Measurements from ENCODE around the gene SLC6A18.

SLC6A18 gene

DNA sequence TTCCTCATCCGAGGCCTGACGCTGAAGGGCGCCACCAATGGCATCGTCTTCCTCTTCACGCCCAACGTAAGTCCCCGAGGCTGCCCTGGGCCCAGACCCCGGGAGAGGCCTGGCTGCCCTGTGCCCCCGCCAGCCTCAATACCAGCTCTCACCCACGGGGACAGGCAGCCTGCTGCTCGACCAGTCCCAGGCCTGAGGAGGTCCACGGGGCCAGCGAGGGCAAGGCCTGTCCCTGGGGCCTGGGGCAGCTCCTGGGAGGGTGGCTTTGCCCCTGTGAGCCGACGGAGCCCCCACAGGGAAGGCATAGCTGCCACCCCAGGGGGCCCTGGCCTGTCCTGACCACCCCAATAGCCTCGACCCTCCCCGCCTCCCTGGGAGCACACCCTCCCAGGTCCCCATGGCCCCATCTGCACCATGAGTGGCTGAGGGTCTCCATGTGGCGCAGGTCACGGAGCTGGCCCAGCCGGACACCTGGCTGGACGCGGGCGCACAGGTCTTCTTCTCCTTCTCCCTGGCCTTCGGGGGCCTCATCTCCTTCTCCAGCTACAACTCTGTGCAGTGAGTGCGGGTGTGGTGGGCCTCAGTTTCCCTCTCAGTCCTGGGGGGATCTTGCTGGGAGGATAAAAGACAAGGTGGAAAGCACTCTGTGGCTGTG lies 11.5 kb upstream of the SLC6A18 start:
- CTCF ChIA-PET, result no interaction called here
- POLR2A ChIA-PET, result no interaction called here
- no peaks in the 10 kb centered on the region for H3K4me1 ChIP-seq (ENCODE audit: control insufficient read depth, insufficient read depth, low read length)
- H3K36me3 ChIP-seq (ENCODE audit: control insufficient read depth in 2 of 2, insufficient read depth in 1 of 2, low read length in 2 of 2), result no peaks in the 10 kb centered on the region
- H3K4me3 ChIP-seq (ENCODE audit: low read depth, low read length), result no peak overlapping the region
- H3K9me3 ChIP-seq (ENCODE audit: control insufficient read depth, insufficient read depth, low read depth, low read length), result no peaks in the 10 kb centered on the region
- no peak for TF ChIP-seq TCF7L2 (IDR thresholded peaks at IDR 0.05; ENCODE audit: borderline replicate concordance, low read depth, low read length)
- 0 out of 2 replicates have a peak, but pooled peaks have one; percentile 11 for TF ChIP-seq GLIS2 (tag by site-specific recombination; IDR thresholded peaks at IDR 0.05)
- no peak for TF ChIP-seq ZNF140 (tag by site-specific recombination; IDR thresholded peaks at IDR 0.05)
- no peak overlapping the region for H3K27ac ChIP-seq (ENCODE audit: extremely low read depth, low read depth, low read length)

DNA sequence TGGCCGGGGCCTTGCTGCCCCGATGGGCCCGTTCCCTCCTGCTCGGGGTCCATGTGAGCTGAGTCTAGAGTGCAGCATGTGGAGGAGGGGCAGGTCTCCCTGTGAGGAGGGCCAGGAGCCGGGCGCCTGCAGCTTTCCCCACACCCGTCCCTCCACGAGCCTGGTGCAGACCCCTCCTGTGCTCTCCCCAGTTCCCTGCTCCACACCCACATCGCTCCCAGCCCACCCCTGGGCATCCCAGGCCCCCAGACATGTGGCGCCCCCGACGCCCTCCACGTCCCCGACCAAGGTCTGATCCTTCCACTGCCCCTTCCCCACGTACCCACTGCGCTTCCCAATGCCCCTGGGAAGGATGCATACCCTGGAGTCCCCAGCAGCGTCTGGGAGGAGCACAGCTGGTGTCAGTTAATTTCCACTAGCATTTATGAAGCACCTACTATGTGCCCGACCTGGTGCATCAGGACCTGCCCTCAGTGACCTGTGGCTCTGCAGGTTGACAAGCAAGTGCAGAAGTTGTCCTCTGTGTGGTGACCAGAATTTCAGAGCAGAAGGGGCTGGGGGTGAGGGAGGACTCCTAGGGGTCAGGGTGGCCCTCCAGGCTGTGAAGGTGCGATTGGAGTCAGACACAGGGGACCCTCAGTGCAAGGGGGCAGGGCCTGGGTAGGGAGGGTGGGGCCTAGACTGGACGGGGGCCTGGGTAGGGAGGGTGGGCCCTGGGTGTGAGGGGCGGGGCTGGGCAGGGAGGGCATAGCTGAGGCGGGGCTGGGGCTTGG lies 10.8 kb upstream of the SLC6A18 start:
- no peak overlapping the region for H3K27ac ChIP-seq (ENCODE audit: extremely low read depth, low read depth, low read length)
- POLR2A ChIA-PET, result no interaction called here
- H3K4me3 ChIP-seq (ENCODE audit: low read depth, low read length), result no peak overlapping the region
- CTCF ChIA-PET, result no interaction called here
- TF ChIP-seq SCRT2 (tag by site-specific recombination; IDR thresholded peaks at IDR 0.05) (no peak), ZNF785 (tag by site-specific recombination; IDR thresholded peaks at IDR 0.05) (no peak), OVOL3 (tag by site-specific recombination; IDR thresholded peaks at IDR 0.05) (no peak)
- H3K36me3 ChIP-seq (ENCODE audit: control insufficient read depth in 2 of 2, insufficient read depth in 1 of 2, low read length in 2 of 2), result no peaks in the 10 kb centered on the region
- no peaks in the 10 kb centered on the region for H3K4me1 ChIP-seq (ENCODE audit: control insufficient read depth, insufficient read depth, low read length)
- no peaks in the 10 kb centered on the region for H3K9me3 ChIP-seq (ENCODE audit: control insufficient read depth, insufficient read depth, low read depth, low read length)

DNA sequence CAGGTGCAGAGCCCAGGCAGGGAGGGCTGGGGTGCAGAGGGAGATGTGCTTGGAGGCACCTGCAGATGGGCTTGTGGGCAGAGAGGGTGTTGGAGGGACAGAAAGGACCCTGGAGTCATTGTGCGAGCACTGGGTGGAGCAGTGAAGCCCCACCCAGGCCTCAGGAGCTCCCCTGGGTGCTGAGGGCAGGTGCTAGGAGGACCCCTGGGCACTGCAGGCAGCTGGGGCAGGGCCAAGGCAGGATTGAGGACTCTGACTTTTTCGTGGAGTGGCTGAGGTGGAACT lies 10.3 kb upstream of the SLC6A18 start:
- Histone ChIP-seq H3K36me3 (ENCODE audit: control insufficient read depth in 2 of 2, insufficient read depth in 1 of 2, low read length in 2 of 2) (no peaks in the 10 kb centered on the region), H3K9me3 (ENCODE audit: control insufficient read depth, insufficient read depth, low read depth, low read length) (no peaks in the 10 kb centered on the region), H3K4me3 (ENCODE audit: low read depth, low read length) (no peak overlapping the region), H3K4me1 (ENCODE audit: control insufficient read depth, insufficient read depth, low read length) (no peaks in the 10 kb centered on the region), H3K27ac (ENCODE audit: extremely low read depth, low read depth, low read length) (no peak overlapping the region)
- TF ChIP-seq, protein P1, sequence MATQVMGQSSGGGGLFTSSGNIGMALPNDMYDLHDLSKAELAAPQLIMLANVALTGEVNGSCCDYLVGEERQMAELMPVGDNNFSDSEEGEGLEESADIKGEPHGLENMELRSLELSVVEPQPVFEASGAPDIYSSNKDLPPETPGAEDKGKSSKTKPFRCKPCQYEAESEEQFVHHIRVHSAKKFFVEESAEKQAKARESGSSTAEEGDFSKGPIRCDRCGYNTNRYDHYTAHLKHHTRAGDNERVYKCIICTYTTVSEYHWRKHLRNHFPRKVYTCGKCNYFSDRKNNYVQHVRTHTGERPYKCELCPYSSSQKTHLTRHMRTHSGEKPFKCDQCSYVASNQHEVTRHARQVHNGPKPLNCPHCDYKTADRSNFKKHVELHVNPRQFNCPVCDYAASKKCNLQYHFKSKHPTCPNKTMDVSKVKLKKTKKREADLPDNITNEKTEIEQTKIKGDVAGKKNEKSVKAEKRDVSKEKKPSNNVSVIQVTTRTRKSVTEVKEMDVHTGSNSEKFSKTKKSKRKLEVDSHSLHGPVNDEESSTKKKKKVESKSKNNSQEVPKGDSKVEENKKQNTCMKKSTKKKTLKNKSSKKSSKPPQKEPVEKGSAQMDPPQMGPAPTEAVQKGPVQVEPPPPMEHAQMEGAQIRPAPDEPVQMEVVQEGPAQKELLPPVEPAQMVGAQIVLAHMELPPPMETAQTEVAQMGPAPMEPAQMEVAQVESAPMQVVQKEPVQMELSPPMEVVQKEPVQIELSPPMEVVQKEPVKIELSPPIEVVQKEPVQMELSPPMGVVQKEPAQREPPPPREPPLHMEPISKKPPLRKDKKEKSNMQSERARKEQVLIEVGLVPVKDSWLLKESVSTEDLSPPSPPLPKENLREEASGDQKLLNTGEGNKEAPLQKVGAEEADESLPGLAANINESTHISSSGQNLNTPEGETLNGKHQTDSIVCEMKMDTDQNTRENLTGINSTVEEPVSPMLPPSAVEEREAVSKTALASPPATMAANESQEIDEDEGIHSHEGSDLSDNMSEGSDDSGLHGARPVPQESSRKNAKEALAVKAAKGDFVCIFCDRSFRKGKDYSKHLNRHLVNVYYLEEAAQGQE (tag by site-specific recombination; IDR thresholded peaks at IDR 0.05), result no peak
- TF ChIP-seq, protein P2, sequence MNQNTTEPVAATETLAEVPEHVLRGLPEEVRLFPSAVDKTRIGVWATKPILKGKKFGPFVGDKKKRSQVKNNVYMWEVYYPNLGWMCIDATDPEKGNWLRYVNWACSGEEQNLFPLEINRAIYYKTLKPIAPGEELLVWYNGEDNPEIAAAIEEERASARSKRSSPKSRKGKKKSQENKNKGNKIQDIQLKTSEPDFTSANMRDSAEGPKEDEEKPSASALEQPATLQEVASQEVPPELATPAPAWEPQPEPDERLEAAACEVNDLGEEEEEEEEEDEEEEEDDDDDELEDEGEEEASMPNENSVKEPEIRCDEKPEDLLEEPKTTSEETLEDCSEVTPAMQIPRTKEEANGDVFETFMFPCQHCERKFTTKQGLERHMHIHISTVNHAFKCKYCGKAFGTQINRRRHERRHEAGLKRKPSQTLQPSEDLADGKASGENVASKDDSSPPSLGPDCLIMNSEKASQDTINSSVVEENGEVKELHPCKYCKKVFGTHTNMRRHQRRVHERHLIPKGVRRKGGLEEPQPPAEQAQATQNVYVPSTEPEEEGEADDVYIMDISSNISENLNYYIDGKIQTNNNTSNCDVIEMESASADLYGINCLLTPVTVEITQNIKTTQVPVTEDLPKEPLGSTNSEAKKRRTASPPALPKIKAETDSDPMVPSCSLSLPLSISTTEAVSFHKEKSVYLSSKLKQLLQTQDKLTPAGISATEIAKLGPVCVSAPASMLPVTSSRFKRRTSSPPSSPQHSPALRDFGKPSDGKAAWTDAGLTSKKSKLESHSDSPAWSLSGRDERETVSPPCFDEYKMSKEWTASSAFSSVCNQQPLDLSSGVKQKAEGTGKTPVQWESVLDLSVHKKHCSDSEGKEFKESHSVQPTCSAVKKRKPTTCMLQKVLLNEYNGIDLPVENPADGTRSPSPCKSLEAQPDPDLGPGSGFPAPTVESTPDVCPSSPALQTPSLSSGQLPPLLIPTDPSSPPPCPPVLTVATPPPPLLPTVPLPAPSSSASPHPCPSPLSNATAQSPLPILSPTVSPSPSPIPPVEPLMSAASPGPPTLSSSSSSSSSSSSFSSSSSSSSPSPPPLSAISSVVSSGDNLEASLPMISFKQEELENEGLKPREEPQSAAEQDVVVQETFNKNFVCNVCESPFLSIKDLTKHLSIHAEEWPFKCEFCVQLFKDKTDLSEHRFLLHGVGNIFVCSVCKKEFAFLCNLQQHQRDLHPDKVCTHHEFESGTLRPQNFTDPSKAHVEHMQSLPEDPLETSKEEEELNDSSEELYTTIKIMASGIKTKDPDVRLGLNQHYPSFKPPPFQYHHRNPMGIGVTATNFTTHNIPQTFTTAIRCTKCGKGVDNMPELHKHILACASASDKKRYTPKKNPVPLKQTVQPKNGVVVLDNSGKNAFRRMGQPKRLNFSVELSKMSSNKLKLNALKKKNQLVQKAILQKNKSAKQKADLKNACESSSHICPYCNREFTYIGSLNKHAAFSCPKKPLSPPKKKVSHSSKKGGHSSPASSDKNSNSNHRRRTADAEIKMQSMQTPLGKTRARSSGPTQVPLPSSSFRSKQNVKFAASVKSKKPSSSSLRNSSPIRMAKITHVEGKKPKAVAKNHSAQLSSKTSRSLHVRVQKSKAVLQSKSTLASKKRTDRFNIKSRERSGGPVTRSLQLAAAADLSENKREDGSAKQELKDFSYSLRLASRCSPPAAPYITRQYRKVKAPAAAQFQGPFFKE (tag by site-specific recombination; IDR thresholded peaks at IDR 0.05; ENCODE audit: borderline replicate concordance), result no peak
- TF ChIP-seq GLIS1 (tag by site-specific recombination; IDR thresholded peaks at IDR 0.05) (no peak), KLF1 (tag by site-specific recombination; IDR thresholded peaks at IDR 0.05) (peak; percentile 58), ZNF571 (tag by site-specific recombination; IDR thresholded peaks at IDR 0.05) (no peak)
- TF ChIP-seq, protein P3, sequence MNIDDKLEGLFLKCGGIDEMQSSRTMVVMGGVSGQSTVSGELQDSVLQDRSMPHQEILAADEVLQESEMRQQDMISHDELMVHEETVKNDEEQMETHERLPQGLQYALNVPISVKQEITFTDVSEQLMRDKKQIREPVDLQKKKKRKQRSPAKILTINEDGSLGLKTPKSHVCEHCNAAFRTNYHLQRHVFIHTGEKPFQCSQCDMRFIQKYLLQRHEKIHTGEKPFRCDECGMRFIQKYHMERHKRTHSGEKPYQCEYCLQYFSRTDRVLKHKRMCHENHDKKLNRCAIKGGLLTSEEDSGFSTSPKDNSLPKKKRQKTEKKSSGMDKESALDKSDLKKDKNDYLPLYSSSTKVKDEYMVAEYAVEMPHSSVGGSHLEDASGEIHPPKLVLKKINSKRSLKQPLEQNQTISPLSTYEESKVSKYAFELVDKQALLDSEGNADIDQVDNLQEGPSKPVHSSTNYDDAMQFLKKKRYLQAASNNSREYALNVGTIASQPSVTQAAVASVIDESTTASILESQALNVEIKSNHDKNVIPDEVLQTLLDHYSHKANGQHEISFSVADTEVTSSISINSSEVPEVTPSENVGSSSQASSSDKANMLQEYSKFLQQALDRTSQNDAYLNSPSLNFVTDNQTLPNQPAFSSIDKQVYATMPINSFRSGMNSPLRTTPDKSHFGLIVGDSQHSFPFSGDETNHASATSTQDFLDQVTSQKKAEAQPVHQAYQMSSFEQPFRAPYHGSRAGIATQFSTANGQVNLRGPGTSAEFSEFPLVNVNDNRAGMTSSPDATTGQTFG (tag by site-specific recombination; IDR thresholded peaks at IDR 0.05; ENCODE audit: borderline replicate concordance), result no peak
- ChIA-PET CTCF (no interaction called here), POLR2A (interaction anchor here (0.5 kb wide), 1 partner anchor 112 kb away, joined by 3 read pairs; no protein-coding TSS in a partner anchor)
